RWPE1 (cell line): Measurements from ENCODE around the gene STARD5.
A peak's percentile ranks its signal among the peaks of the same experiment; 100 is the strongest.

Experiments used
- CTCF ChIA-PET: fragments of 350-600 bp; sonication (Branson Sonifier 250); formaldehyde crosslinking; extraction: SDS; loops from one replicate; lab custom pipeline; 2021; lab: Yijun Ruan, JAX
- POLR2A ChIA-PET: fragments of 400-600 bp; formaldehyde crosslinking; extraction: SDS; loops from one replicate; lab custom pipeline; 2020; ENCODE audit warnings: antibody characterized with exemption; ENCODE audit not compliant: low non-redundant PET; lab: Yijun Ruan, JAX
- DNase-seq: peaks from one replicate; pipeline ENCODE4 v3.0.0; 2012; ENCODE audit warnings: low spot score
- H3K27ac ChIP-seq: fragments of 450-650 bp; 2 replicates; pipeline ENCODE4 v1.5.1; 2017
- CTCF ChIP-seq: fragments of 450-650 bp; conservative IDR thresholded peaks from 2 replicates; pipeline ENCODE4 v1.5.1; 2017; ENCODE audit warnings: low read depth, mild to moderate bottlenecking

The STARD5 gene

DNA sequence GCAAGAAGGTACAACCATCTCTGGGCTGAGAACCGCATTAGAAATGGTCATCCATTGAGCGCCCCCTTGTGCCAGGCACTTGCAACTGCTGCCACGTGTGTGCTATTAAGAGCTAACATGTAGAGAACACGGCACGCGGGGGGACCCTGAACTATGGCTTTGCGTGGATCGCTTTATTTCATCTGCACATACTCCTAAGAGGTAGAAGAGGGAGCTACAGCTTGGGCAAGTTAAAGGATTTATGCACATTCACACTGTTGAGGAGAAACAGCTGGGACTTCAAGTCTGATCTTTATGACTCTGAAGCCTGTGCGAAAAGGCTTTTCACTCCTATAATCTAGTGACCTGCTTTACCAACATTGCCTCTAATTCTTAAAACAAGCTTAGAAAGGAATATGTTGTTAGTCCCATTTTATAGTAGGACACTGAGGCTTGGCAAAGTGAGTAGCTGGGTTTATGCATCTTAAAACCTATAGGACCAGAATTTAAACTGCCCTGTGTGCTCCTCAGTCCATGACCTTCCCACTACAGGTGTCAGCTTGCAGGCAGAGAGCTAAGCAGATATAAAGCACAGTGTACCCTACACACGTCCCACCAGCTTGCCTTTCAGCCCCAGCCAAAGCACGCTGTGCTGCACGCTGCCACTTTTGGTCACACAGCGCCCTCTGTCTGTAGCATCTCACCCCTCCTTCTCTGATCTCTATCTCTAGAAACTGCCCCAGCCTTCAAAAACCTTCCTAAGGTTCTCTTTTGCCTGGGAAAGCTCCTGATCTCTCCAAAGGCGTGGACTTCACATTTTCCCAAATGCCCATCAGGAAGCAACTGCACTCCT is 57.8 kb downstream of the STARD5 start:
- POLR2A ChIA-PET = no interaction called here
- CTCF ChIA-PET = interaction anchor here (0.5 to 4.4 kb wide), 63 partner anchors 8 to 1780 kb away, joined by 3 to 103 read pairs (median 4); partner anchors contain the start of genes CEMIP and TLNRD1
- TF ChIP-seq CTCF = peak; percentile 93
- DNase-seq = peak; percentile 86
- no peak overlapping the region for H3K27ac ChIP-seq

DNA sequence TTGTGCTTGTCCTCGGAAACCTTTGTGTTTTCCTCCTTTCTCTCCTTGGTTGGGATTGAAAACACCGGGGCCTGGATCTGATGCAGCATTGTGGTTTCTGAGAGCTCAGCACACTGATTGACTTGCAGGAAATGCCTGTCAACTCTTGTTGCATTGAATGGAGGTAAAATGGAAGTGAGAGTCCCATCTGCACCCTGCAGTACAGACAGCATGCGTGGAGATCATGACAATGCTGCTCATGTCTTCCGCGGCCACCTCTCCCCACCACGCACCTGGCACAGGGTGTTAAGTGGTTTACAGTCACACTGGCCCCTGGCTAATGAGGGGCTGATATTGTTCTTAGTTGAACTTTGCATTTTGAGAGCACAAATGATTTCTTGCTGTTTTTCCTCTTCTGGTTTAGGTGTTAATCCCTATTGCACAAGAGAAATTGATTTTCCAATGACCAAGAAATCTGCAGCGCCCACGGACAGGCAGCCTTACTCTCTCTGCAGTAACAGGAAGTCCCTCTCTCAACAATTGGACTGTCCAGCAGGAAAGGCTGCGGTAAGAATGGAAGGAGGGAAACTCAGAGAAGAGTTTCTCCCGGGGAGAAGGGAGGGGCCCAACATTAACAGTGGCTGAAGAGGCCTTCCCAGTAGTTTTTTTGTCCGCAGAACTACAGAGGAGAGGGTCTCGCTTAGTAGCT is 58.5 kb downstream of the STARD5 start:
- CTCF ChIA-PET = interaction anchor here (0.5 to 4.4 kb wide), 41 partner anchors 10 to 1105 kb away, joined by 3 to 103 read pairs (median 4); partner anchors contain the start of genes CEMIP and TLNRD1
- no peak for TF ChIP-seq CTCF
- no peak overlapping the region for H3K27ac ChIP-seq
- DNase-seq = no peak
- POLR2A ChIA-PET = no interaction called here

DNA sequence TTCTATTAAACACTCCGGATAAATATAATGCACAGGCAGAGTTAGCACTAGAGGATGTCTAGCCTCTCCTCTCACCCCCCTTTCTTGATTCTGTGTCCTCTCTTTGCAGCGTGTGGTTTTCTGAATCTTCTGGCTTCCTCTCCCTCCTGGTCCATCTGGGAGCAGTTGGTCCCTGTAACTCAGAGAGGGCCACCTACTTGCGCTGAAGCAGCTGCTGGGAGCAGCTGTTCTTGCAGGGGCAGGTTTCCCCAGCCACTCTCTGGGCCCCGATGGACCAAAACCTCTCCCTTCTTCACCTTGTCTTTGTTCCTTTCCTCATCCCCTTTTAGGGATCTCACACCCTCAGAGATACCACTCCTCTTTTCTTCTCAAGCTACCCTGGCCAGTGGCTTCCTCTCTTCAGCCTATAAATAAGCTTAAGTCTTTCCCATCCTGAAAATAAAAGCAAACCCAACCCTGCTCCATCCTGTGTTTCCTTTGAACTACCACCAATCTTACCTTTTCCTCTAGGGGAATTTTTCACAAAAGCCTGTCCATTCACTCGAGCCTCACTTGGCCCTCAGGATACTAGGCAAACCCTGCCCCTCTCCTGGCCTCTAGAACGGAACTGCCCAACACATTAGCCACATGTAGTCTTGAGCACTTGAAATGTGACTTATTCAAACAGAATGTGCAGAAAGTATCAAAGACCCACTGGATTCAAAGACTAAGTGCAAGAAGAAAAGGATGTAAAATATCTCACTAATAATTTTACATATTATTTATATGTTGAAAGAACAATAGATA is 59.7 kb downstream of the STARD5 start:
- DNase-seq = no peak
- POLR2A ChIA-PET = no interaction called here

GRCh38 chr15:81263477-81263876 is 60.5 kb downstream of the STARD5 start:
- TF ChIP-seq CTCF = no peak
- ChIA-PET POLR2A (interaction anchor here (0.7 kb wide), 1 partner anchor 829 kb away, joined by 3 read pairs; no protein-coding TSS in a partner anchor), CTCF (interaction anchor here (0.6 to 1.6 kb wide), 3 partner anchors 157 to 171 kb away, joined by 4 to 6 read pairs (median 4); no protein-coding TSS in a partner anchor)
- DNase-seq = no peak
- H3K27ac ChIP-seq = no peak overlapping the region

More for the DNA sequence above, 59.7 kb downstream of the STARD5 start:
- TF ChIP-seq CTCF = no peak
- H3K27ac ChIP-seq = no peak overlapping the region
- CTCF ChIA-PET = interaction anchor here (0.6 to 1.6 kb wide), 2 partner anchors 158 to 171 kb away, joined by 4 read pairs; no protein-coding TSS in a partner anchor

GRCh38 chr15:81261172-81261811 is 62.6 kb downstream of the STARD5 start:
- DNase-seq = no peak
- H3K27ac ChIP-seq = no peak overlapping the region
- ChIA-PET POLR2A (no interaction called here), CTCF (interaction anchor here (0.9 kb wide), 1 partner anchor 14 kb away, joined by 3 read pairs; no protein-coding TSS in a partner anchor)
- TF ChIP-seq CTCF = no peak
